Measurements from ENCODE around the gene CACNA2D1.

The CACNA2D1 gene

GRCh38 chr7:82109288-82109687, 334.3 kb downstream of the CACNA2D1 start:
- DNase-seq (ENCODE audit: low spot score): peak; percentile 9

GRCh38 chr7:82106201-82106600, 337.4 kb downstream of the CACNA2D1 start:
- no peak for DNase-seq (ENCODE audit: low spot score)

- peak; percentile 16 for DNase-seq (ENCODE audit: low spot score)
These were observed 338.1 kb downstream of the CACNA2D1 start for GRCh38 chr7:82105463-82105862.

- no peak for DNase-seq (ENCODE audit: low spot score)
These were observed 345.2 kb downstream of the CACNA2D1 start for GRCh38 chr7:82098414-82098813.

- no peak for DNase-seq (ENCODE audit: low spot score)
These were observed 352.4 kb downstream of the CACNA2D1 start for GRCh38 chr7:82091126-82091684.

GRCh38 chr7:82087099-82087498, 356.5 kb downstream of the CACNA2D1 start:
- no peak for DNase-seq (ENCODE audit: low spot score)

- no peak for DNase-seq (ENCODE audit: low spot score)
These were observed 358.5 kb downstream of the CACNA2D1 start for GRCh38 chr7:82085116-82085515.

- no peak for DNase-seq (ENCODE audit: low spot score)
These were observed 361.8 kb downstream of the CACNA2D1 start for GRCh38 chr7:82081644-82082224.

GRCh38 chr7:82080254-82080927, 363.2 kb downstream of the CACNA2D1 start:
- DNase-seq (ENCODE audit: low spot score): no peak

- no peak for DNase-seq (ENCODE audit: low spot score)
These were observed 364.1 kb downstream of the CACNA2D1 start for GRCh38 chr7:82079527-82079926.

- DNase-seq (ENCODE audit: low spot score): no peak
These were observed 364.8 kb downstream of the CACNA2D1 start for GRCh38 chr7:82078807-82079206.

GRCh38 chr7:82071468-82071867, 372.1 kb downstream of the CACNA2D1 start:
- DNase-seq (ENCODE audit: low spot score): no peak

- no peak for DNase-seq (ENCODE audit: low spot score)
These were observed 375.8 kb downstream of the CACNA2D1 start for GRCh38 chr7:82067628-82068264.

- DNase-seq (ENCODE audit: low spot score): no peak
These were observed 386.1 kb downstream of the CACNA2D1 start for GRCh38 chr7:82057476-82057875.

- DNase-seq (ENCODE audit: low spot score): no peak
These were observed 387.3 kb downstream of the CACNA2D1 start for GRCh38 chr7:82056282-82056681.

GRCh38 chr7:82054544-82054943, 389.0 kb downstream of the CACNA2D1 start:
- no peak for DNase-seq (ENCODE audit: low spot score)

GRCh38 chr7:82053453-82054032, 390.0 kb downstream of the CACNA2D1 start:
- no peak for DNase-seq (ENCODE audit: low spot score)

GRCh38 chr7:82051601-82052000, 392.0 kb downstream of the CACNA2D1 start:
- no peak for DNase-seq (ENCODE audit: low spot score)

- DNase-seq (ENCODE audit: low spot score): peak; percentile 13
These were observed 392.8 kb downstream of the CACNA2D1 start for GRCh38 chr7:82050792-82051191.

- DNase-seq (ENCODE audit: low spot score): peak; percentile 44
These were observed 393.6 kb downstream of the CACNA2D1 start for GRCh38 chr7:82049891-82050533.

GRCh38 chr7:82049442-82049841, 394.1 kb downstream of the CACNA2D1 start:
- no peak for DNase-seq (ENCODE audit: low spot score)

- no peak for DNase-seq (ENCODE audit: low spot score)
These were observed 399.0 kb downstream of the CACNA2D1 start for GRCh38 chr7:82044497-82045080.
